Aorta (tissue), 5 donors: ENCODE results near the gene FKBP1A. TPM values are rescaled to one million over a fixed set of nuclear protein-coding genes. Genes with fewer than 3 reads are reported as not detected.

ENCODE experiments used
- ATAC-seq: fragments of 200-7000 bp; cut with Tn5 transposase; one replicate; pipeline ENCODE4 v1.9.1; 2022; ENCODE audit warnings: moderate library complexity; ENCODE audit not compliant: low FRiP score
- DNase-seq, 2 donors: peaks; one replicate each; pipeline ENCODE4 v3.0.0-alpha.2; 2020
- H3K27ac ChIP-seq, 2 donors: one replicate each; pipeline ENCODE4 v1.5.1; 2013; ENCODE audit warnings: low read length in 2 of 2, mild to moderate bottlenecking in 2 of 2, moderate library complexity in 2 of 2, control low read depth in 1 of 2, inconsistent platforms in 1 of 2, low read depth in 1 of 2
- H3K27me3 ChIP-seq, 2 donors: one replicate each; pipeline ENCODE4 v1.6.1; 2013; ENCODE audit warnings: control low read depth in 1 of 2, low read length in 1 of 2, mild to moderate bottlenecking in 1 of 2, moderate library complexity in 1 of 2; ENCODE audit not compliant: insufficient read depth in 2 of 2, control insufficient read depth in 1 of 2
- H3K36me3 ChIP-seq, 2 donors: one replicate each; pipeline ENCODE4 v1.6.1; 2013; ENCODE audit warnings: control low read depth in 1 of 2, low read length in 1 of 2, mild to moderate bottlenecking in 1 of 2; ENCODE audit not compliant: insufficient read depth in 2 of 2, control insufficient read depth in 1 of 2
- H3K4me1 ChIP-seq, 2 donors: one replicate each; pipeline ENCODE4 v1.6.1; 2013; ENCODE audit warnings: low read length in 2 of 2, control low read depth in 1 of 2, mild to moderate bottlenecking in 1 of 2, moderate library complexity in 1 of 2; ENCODE audit not compliant: insufficient read depth in 2 of 2, control insufficient read depth in 1 of 2
- H3K4me3 ChIP-seq, 2 donors: one replicate each; pipeline ENCODE4 v1.5.1; 2013; ENCODE audit warnings: low read length in 2 of 2, control low read depth in 1 of 2, mild to moderate bottlenecking in 1 of 2
- H3K9me3 ChIP-seq: one replicate; pipeline ENCODE4 v1.6.1; 2013; ENCODE audit warnings: mild to moderate bottlenecking, low read length; ENCODE audit not compliant: control insufficient read depth
- WGBS, 2 donors: extraction: QIAGEN DNeasy Blood & Tissue Kit; methylation state at CpG; one replicate each; pipeline ENCODE4 v1.1.7; 2013; 5-methylcytosine and 5-hydroxymethylcytosine counted together
- intact Hi-C, 2 donors: fragments of 100-400 bp; cut with DNase I; formaldehyde crosslinking; loops; one replicate each; pipeline versions ENCODE4 v1.14.2 to v1.15.0; 2022
- polyA plus RNA-seq, 2 donors: library from polyadenylated mRNA; stranded (reverse); fragments of 200-250 nt; gene quantifications; one replicate each; pipeline ENCODE4 v1.2.3, GENCODE V29; 2013
- total RNA-seq, 2 donors: library from RNA; stranded (reverse); fragmentation: NEBNext Ultra II Directional; extraction: Animal tissue kit (Norgen Biotek cat#: 25700); gene quantifications; one replicate each; pipeline ENCODE4 v1.2.1, GENCODE V29; 2021
- donor health status: healthy with polysubstance abuse.
- donor health status: Bipolar disorder and iron deficiency.
- donor health status: DM: no; HTN: no; CAD: no.
- donor health status: DM: no; HTN: no; CAD: no.
- donor health status: DM: yes; HTN: yes; CAD: no.

FKBP1A gene
- total and polyA plus RNA-seq, 4 donors: 105 to 273 (median 226) TPM

DNA sequence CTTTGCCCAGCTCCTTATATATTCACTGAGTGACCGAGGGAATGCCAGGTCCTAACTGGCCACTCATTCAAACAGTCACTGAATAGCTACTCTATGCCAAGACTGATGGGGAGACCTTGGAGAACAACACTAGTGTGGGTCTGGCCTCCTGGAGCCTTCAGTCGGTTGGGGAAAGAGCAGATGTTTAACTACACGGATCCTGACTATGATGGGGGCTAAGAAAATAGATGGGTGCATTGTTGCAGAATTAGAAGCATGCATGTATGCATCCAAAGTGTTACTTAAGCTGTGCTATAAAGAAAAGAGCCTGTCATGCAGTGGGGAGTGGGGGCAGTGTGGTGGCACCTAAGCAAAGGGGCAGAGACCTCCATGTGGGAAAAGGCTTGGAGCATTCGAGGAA lies 6.5 kb downstream of the FKBP1A start:
- intact Hi-C loops: no loop called here
- Histone ChIP-seq H3K4me3 (no peak overlapping the region), H3K4me1 (peaks cover 3 to 4% of the 10 kb centered on the region in 2 donors), H3K27ac (no peak overlapping the region), H3K27me3 (no peaks in the 10 kb centered on the region), H3K9me3 (no peaks in the 10 kb centered on the region), H3K36me3 (no peaks in the 10 kb centered on the region)
- ATAC-seq: no peak
- no peak for DNase-seq
- 79 to 84% methylated on average over 4 of the region's 4 CpGs for WGBS, 2 donors

DNA sequence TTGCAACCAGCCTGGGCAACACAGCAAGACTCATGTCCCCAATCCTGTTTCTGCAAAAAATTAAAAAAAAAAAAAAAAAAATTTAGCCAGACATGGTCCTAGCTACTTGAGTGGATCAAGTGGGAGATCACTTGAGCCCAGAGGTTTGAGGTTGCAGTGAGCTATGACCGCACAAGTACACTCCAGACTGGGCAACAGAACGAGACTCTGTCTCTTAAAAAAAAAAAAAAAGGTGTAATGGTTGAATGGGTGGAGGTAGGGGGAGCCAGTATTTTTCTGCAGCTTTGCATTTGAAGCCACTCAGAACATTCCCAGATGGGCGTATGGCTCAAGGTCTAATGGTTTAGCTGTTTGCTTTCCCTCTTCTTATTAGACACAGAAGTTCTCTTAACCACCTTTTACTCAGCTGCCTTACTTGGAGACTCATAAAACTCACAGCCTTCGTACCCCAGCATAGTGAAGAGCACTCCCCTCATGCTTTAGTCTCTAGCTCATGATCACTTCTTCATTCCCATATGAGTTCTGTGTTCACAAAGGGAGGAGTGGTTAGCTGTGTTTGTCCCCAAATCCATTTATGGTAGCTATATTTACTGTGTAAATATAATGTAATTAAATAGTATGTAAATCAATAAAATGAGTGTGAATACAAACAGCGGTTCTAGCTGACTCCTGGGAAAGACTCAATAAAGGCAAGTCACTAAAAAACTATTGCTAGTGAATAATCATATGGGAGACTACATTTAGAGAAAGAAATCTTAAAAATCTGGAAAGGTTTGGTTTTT lies 9.0 kb downstream of the FKBP1A start:
- H3K27ac ChIP-seq: no peak overlapping the region
- intact Hi-C loops: no loop called here
- H3K36me3 ChIP-seq: no peaks in the 10 kb centered on the region
- no peaks in the 10 kb centered on the region for H3K4me1 ChIP-seq
- DNase-seq (no peak), ATAC-seq (no peak)
- 81% methylated on average over 5 of the region's 5 CpGs for WGBS, 2 donors
- no peaks in the 10 kb centered on the region for H3K9me3 ChIP-seq
- no peak overlapping the region for H3K4me3 ChIP-seq
- no peaks in the 10 kb centered on the region for H3K27me3 ChIP-seq

DNA sequence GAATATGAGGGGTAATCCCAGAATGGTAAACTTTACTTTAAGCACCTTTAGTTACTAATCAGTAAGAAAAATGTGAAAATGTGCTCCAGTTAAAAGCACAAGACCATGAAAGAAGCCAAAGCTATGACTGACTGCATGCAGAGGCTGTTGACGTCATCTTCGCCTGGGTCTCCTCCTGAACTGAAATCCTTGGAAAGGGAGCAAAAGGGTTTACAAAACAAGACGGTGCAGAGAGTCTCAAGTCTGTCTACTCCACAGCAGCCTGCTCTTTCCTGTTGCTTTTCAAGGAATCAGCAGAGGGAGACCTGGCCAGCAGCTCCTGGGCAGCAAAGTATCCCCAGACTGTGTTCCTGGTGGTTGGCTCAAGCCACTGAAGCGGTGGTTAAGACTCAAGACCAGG lies 10.2 kb downstream of the FKBP1A start:
- DNase-seq (no peak), ATAC-seq (peak; percentile 20)
- intact Hi-C loops: no loop called here
- Histone ChIP-seq H3K27ac (peak overlapping the region; percentile 24 to 84), H3K4me3 (no peak overlapping the region), H3K4me1 (no peaks in the 10 kb centered on the region), H3K9me3 (no peaks in the 10 kb centered on the region), H3K27me3 (no peaks in the 10 kb centered on the region), H3K36me3 (no peaks in the 10 kb centered on the region)
- WGBS, 2 donors: 15 to 18% methylated on average over 4 of the region's 4 CpGs

GRCh38 chr20:1381753-1382591 lies 10.9 kb downstream of the FKBP1A start:
- Histone ChIP-seq H3K4me3 (no peak overlapping the region), H3K27ac (peak overlapping the region in 1 of 2 donors; percentile 59), H3K4me1 (no peaks in the 10 kb centered on the region), H3K9me3 (no peaks in the 10 kb centered on the region), H3K36me3 (no peaks in the 10 kb centered on the region), H3K27me3 (no peaks in the 10 kb centered on the region)
- WGBS, 2 donors: 15 to 21% methylated on average over 6 of the region's 6 CpGs
- intact Hi-C loops: no loop called here
- ATAC-seq (peak; percentile 80), DNase-seq (no peak)

DNA sequence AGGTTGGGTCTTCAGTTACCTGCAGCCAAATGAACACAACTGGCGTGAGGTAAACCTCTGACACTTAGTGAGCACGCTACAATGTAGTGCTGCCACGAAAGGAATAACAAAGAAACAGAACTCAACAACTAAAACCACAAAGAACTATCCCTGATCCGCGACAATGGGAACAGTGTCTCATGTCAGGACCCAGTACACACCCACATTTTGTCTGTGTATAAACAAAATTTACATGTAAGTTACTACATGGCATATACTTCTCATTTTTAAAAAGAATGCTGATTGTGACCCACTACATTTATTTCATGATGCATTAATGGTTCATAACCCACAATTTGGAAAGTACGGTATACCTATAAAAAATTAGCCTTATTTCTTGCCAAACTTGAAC lies 14.1 kb downstream of the FKBP1A start:
- H3K4me1 ChIP-seq: peaks cover 0 to 7% of the 10 kb centered on the region in 2 donors
- H3K4me3 ChIP-seq: no peak overlapping the region
- DNase-seq (no peak), ATAC-seq (no peak)
- 91 to 93% methylated on average over 6 of the region's 6 CpGs for WGBS, 2 donors
- no peaks in the 10 kb centered on the region for H3K9me3 ChIP-seq
- no peaks in the 10 kb centered on the region for H3K27me3 ChIP-seq
- no peak overlapping the region for H3K27ac ChIP-seq
- intact Hi-C loops: no loop called here
- no peaks in the 10 kb centered on the region for H3K36me3 ChIP-seq

DNA sequence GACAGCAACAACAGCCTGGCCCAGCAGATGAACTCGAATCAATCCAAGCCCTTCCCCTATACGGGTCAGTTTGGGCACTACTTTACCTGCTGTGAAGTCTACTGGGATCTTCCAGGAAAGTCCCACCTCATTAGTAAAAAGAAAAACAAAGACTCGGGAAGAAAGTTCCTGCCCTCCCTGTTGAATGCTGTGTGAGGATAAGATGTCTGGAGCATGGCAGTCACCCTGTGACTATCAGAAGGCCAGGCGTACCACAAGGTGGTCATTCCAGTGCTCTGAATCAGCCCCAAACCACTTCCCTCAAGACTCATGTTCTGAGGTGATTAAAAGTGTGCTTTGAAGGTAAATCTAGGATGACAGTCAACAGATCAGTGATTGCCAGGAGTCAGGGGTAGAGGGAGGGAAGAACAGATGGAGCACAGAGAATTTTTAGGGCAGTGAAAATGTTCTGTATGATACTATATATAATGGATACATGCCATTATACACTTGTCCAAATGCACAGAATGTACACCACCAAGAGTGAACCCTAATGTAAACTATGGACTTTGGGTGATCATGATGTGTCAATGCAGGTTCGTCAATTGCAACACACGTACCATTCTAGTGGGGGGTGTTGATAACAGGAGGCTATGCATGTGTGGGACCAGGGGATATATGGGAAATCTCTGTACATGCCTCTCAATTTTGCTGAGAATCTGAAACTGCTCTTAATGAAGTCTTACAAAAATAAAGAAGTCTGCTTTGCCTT lies 14.7 kb downstream of the FKBP1A start:
- no peak overlapping the region for H3K27ac ChIP-seq
- intact Hi-C loops: no loop called here

DNA sequence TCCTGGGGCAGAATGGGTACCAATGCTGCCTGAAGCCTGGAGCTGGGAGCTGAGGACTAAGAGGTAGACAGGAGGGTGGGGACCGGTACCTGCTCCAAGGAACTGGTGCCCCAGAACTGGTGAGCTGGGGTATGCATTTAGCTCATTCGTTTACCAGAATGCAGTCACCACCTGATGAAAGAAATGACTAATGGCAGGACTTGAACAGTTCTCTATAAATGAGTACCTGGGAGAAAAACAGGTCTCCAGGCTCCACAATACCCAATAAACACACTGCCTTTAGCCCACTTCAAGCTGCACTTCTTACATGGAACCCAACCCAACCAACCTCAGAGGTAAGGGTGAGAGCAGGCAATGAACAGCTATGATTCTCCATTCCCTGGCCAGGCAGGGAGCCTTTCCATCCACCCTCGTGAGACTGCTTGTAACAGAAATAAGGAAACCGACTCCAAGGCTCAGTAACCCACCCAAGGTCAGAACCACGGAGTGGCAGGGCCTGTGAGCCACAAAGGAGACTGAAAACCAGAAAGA lies 15.4 kb downstream of the FKBP1A start:
- 85% methylated on average over 5 of the region's 5 CpGs for WGBS, 2 donors
- Histone ChIP-seq H3K4me1 (peaks cover 0 to 7% of the 10 kb centered on the region in 2 donors), H3K27ac (no peak overlapping the region), H3K9me3 (no peaks in the 10 kb centered on the region), H3K27me3 (no peaks in the 10 kb centered on the region), H3K36me3 (no peaks in the 10 kb centered on the region), H3K4me3 (no peak overlapping the region)
- intact Hi-C loops: no loop called here
- ATAC-seq (no peak), DNase-seq (no peak)

More for the DNA sequence above, 14.7 kb downstream of the FKBP1A start:
- whole genome bisulfite sequencing, 2 donors: 69 to 75% methylated on average over 6 of the region's 6 CpGs
- DNase-seq (no peak), ATAC-seq (no peak)
- Histone ChIP-seq H3K27me3 (no peaks in the 10 kb centered on the region), H3K36me3 (no peaks in the 10 kb centered on the region), H3K9me3 (no peaks in the 10 kb centered on the region), H3K4me1 (peaks cover 0 to 7% of the 10 kb centered on the region in 2 donors), H3K4me3 (no peak overlapping the region)

DNA sequence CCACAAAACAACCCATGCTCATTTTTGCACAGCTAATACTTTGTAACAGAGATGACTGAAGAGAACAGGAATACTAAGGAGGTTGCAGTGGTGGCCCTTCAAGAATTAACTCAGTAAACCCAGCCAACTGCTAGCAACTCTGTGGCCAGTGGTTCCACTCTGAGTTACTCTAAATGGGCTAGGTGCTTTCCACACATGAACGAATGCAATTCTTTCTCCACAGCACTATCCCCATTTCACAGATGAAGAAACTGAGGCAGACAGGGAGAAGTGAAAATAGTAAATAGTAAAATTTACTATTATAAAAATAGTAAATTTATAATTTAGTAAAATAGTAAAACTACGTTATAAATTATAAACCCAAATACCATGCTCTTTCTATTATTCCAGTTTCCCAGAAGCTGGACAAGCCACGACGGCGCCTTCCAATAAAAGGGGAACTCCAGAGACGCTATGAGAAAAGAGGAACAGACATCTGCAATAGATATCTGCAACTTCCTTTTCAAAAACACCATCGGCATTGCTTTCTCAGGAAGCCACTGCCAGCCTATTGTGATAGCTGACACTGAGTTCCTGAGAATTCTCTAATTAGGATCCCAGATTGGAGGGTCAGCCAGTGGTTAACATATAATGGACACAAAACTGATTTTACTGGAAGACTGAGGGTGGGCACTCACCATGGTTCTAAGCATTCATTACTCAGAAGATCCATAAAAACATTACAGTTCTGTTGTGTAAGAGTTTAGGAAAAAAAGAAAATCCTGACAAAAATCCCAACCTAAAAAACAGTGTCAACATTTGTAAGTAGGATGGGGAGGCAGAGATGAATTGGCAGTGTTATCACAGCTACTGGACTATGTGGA lies 16.2 kb downstream of the FKBP1A start:
- H3K4me3 ChIP-seq: no peak overlapping the region
- DNase-seq: peak in 1 of 2 donors; percentile 66
- peaks cover 0 to 7% of the 10 kb centered on the region in 2 donors for H3K4me1 ChIP-seq
- 84 to 86% methylated on average over 7 of the region's 7 CpGs for WGBS, 2 donors
- intact Hi-C loops: no loop called here
- no peaks in the 10 kb centered on the region for H3K9me3 ChIP-seq
- no peak for ATAC-seq
- H3K27ac ChIP-seq: no peak overlapping the region
- H3K27me3 ChIP-seq: no peaks in the 10 kb centered on the region
- no peaks in the 10 kb centered on the region for H3K36me3 ChIP-seq
